Ovary (tissue), 9 donors: ENCODE results near the gene IL1R2. TPM values are rescaled to one million over a fixed set of nuclear protein-coding genes. Genes with fewer than 3 reads are reported as not detected.

Experiments used
- DNase-seq, 5 donors: peaks; one replicate each; pipeline ENCODE4 v3.0.0-alpha.2; 2019 to 2020
- H3K27ac ChIP-seq, 2 donors: fragments of 200-600 bp; one replicate each; pipeline versions ENCODE4 v1.5.1 to v1.8.0; 2019 to 2022
- H3K27me3 ChIP-seq: fragments of 200-600 bp; one replicate; pipeline ENCODE4 v1.8.0; 2022
- H3K36me3 ChIP-seq: fragments of 200-600 bp; sonication (generic); one replicate; pipeline ENCODE4 v1.5.1; 2019
- H3K4me1 ChIP-seq: one replicate; pipeline ENCODE4 v1.8.1; 2013; ENCODE audit warnings: mild to moderate bottlenecking, moderate library complexity; ENCODE audit not compliant: insufficient read depth
- H3K4me3 ChIP-seq: fragments of 200-600 bp; sonication (generic); one replicate; pipeline ENCODE4 v1.5.1; 2017
- H3K9me3 ChIP-seq, 2 donors: fragments of 200-600 bp in 1 of 2; sonication (generic) in 1 of 2; one replicate each; pipeline versions ENCODE4 v1.5.1 to v1.8.1; 2013 to 2019; ENCODE audit warnings: mild to moderate bottlenecking in 1 of 2, moderate library complexity in 1 of 2
- EP300 ChIP-seq: sonication (generic); formaldehyde crosslinking; IDR thresholded peaks from one replicate; pipeline ENCODE4 v1.6.1; 2017; ENCODE audit warnings: antibody characterized with exemption
- POLR2A ChIP-seq: fragments of 450-650 bp; IDR thresholded peaks from one replicate; pipeline ENCODE4 v1.6.1; 2017; ENCODE audit warnings: antibody characterized with exemption, mild to moderate bottlenecking, moderate library complexity
- WGBS, 3 donors: extraction: QIAGEN DNeasy Blood & Tissue Kit in 1 of 3; methylation state at CpG; one replicate each; pipeline versions ENCODE4 v1.1.5 to v1.1.7; 2013 to 2017; 5-methylcytosine and 5-hydroxymethylcytosine counted together
- intact Hi-C, 4 donors: fragments of 100-400 bp; cut with DNase I; formaldehyde crosslinking; loops; one replicate each; pipeline versions ENCODE4 v1.11.0 to v1.15.1; 2022 to 2023
- polyA plus RNA-seq, 2 donors: library from polyadenylated mRNA; stranded (reverse); fragments of 200-250 nt in 1 of 2; fragments of 350-450 nt in 1 of 2; fragmentation: Illumina TruSeq in 1 of 2; extraction: RNeasy Lipid Tissue Mini Kit (QIAGEN cat#74804) in 1 of 2; gene quantifications; one replicate each; pipeline ENCODE4 v1.2.3, GENCODE V29; 2013 to 2014
- total RNA-seq, 7 donors: library from RNA; depleted of rRNA in 2 of 7; stranded (reverse); fragments of >200 nt in 2 of 7; fragmentation: NEBNext Ultra II Directional in 3 of 7; extraction: Animal tissue kit (Norgen Biotek cat#: 25700) in 3 of 7; gene quantifications; one replicate each; pipeline versions ENCODE4 v1.1.0 to v1.2.4, GENCODE V29; 2016 to 2023
- TF ChIP-seq, protein P1 (sequence below), 3 donors: fragments of 450-650 bp in 2 of 3; fragments of 200-600 bp in 1 of 3; IDR thresholded peaks; one replicate each; pipeline versions ENCODE4 v1.5.1 to v1.8.0; 2016 to 2022; ENCODE audit warnings: antibody characterized with exemption in 3 of 3, mild to moderate bottlenecking in 1 of 3
- donor health status: DM: no; HTN: no; CAD: no; lungs with moderate emphysema.
- donor health status: DM: no; HTN: no; CAD: no.
- donor health status: Bipolar disorder and iron deficiency.
- donor health status: DM: yes; HTN: yes; CAD: no.
- donor health status: DM: no; HTN: no; CAD: no.
- donor health status: DM: yes; HTN: yes; CAD: no.

IL1R2 gene
- total and polyA plus RNA-seq, 9 donors, result 0.15 to 8.7 (median 1.1) TPM

DNA sequence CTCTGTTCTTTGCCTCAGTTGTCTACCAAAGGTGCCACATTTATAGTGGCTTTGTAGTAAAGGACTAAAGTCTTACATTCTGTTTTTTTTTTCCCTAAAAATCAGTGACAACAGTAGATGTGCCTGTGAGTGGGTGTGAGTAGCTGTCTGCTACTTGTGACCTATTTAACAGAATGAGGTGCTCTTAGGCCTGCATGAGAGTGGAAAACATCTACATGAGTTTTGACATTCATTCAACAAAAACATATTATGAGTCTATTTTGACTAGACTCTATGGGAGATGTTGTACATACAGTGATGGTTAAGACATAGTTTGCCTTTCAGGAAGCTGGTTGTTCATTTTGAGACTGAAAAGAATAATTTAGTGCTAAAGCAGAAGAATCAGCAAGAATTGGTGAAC lies 36.7 kb downstream of the IL1R2 start:
- H3K36me3 ChIP-seq, result no peaks in the 10 kb centered on the region
- TF ChIP-seq EP300 (no peak), POLR2A (no peak)
- TF ChIP-seq, protein P1, sequence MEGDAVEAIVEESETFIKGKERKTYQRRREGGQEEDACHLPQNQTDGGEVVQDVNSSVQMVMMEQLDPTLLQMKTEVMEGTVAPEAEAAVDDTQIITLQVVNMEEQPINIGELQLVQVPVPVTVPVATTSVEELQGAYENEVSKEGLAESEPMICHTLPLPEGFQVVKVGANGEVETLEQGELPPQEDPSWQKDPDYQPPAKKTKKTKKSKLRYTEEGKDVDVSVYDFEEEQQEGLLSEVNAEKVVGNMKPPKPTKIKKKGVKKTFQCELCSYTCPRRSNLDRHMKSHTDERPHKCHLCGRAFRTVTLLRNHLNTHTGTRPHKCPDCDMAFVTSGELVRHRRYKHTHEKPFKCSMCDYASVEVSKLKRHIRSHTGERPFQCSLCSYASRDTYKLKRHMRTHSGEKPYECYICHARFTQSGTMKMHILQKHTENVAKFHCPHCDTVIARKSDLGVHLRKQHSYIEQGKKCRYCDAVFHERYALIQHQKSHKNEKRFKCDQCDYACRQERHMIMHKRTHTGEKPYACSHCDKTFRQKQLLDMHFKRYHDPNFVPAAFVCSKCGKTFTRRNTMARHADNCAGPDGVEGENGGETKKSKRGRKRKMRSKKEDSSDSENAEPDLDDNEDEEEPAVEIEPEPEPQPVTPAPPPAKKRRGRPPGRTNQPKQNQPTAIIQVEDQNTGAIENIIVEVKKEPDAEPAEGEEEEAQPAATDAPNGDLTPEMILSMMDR (IDR thresholded peaks at IDR 0.05), result no peak
- H3K4me3 ChIP-seq, result no peak overlapping the region
- peaks cover 24% of the 10 kb centered on the region for H3K4me1 ChIP-seq
- intact Hi-C loops, result loop anchor here in 2 of 4 donors (10.0 kb wide), 2 partner anchors 76 to 326 kb away; partner anchors contain the start of gene IL18R1 (in 1 of the 2)
- H3K27me3 ChIP-seq, result no peaks in the 10 kb centered on the region
- DNase-seq, result no peak
- no peak overlapping the region for H3K27ac ChIP-seq
- H3K9me3 ChIP-seq, result no peaks in the 10 kb centered on the region

DNA sequence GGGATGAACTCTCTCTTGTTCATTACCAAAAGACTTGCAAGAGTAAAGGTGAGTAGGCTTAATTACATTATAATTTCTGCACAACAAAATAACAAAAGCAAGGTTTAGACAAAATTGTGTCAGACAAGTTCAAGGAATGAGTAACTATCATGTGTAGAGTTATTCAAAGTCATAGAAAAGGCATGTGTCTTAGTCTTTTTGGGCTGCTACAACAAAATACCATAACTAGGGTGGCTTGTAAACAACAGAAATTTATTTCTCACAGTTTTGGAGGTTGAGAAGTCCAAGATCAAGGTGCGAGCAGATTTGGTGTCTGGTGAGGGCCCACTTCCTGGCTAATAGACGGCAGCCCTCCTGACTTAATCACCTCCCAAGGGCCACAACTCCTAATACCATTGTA lies 37.6 kb downstream of the IL1R2 start:
- H3K4me1 ChIP-seq, result peaks cover 28% of the 10 kb centered on the region
- no peaks in the 10 kb centered on the region for H3K27me3 ChIP-seq
- intact Hi-C loops, result loop anchor here in 2 of 4 donors (10.0 kb wide), 2 partner anchors 75 to 325 kb away; partner anchors contain the start of gene IL18R1 (in 1 of the 2)
- H3K27ac ChIP-seq, result no peak overlapping the region
- no peaks in the 10 kb centered on the region for H3K36me3 ChIP-seq
- TF ChIP-seq POLR2A, result no peak
- TF ChIP-seq, protein P1 (IDR thresholded peaks at IDR 0.05), result no peak
- no peak for TF ChIP-seq EP300
- H3K9me3 ChIP-seq, result no peaks in the 10 kb centered on the region
- no peak for DNase-seq
- 69 to 97% (median 93%) methylated on average over 2 of the region's 2 CpGs for WGBS, 3 donors
- H3K4me3 ChIP-seq, result no peak overlapping the region

DNA sequence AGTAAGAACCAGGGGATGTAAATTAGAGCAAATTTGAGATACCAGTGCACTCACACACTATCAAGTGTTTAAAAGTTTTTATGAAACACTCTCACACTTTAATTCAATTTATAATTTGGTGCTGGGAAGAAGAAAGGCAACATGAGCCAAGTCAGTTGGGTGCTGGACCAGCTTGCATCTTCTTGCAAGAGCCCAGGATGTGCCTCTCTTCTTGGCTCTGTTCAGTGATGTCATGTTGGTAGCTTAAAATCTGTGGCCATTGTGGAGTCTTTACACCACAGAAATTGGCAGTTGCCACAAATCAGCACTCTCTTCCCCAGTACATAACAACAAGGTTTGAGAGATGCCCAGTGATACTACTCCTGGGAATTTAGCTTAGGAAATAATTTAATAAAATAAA lies 38.2 kb downstream of the IL1R2 start:
- no peaks in the 10 kb centered on the region for H3K9me3 ChIP-seq
- no peak overlapping the region for H3K27ac ChIP-seq
- H3K27me3 ChIP-seq, result no peaks in the 10 kb centered on the region
- no peak overlapping the region for H3K4me3 ChIP-seq
- peaks cover 28% of the 10 kb centered on the region for H3K4me1 ChIP-seq
- TF ChIP-seq, protein P1 (IDR thresholded peaks at IDR 0.05), result no peak
- H3K36me3 ChIP-seq, result no peaks in the 10 kb centered on the region
- DNase-seq, result no peak
- intact Hi-C loops, result loop anchor here in 2 of 4 donors (10.0 kb wide), 2 partner anchors 75 to 325 kb away; partner anchors contain the start of gene IL18R1 (in 1 of the 2)

DNA sequence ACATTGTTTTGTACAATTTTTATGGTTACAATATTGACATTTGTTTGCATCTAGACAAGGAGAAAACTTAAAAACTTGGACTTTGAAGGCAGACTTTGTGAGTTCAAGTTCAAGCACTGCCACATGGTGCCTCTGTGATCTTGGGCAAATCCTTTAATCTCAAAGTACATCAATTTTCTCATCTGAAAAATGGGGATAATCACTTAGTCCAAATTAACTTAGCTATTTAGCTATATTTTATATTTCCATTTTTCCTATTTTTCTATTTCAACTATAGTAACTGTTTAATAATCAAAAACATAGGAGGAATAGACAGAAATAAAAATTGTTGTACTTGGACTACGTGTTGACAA lies 38.7 kb downstream of the IL1R2 start:
- no peaks in the 10 kb centered on the region for H3K9me3 ChIP-seq
- WGBS, 3 donors, result 58 to 82% (median 70%) methylated on average over 1 of the region's 1 CpG
- no peak for TF ChIP-seq EP300
- no peak for TF ChIP-seq POLR2A
- TF ChIP-seq, protein P1 (IDR thresholded peaks at IDR 0.05), result no peak
- intact Hi-C loops, result no loop called here
- no peak overlapping the region for H3K4me3 ChIP-seq
- no peaks in the 10 kb centered on the region for H3K36me3 ChIP-seq
- H3K27me3 ChIP-seq, result no peaks in the 10 kb centered on the region
- H3K27ac ChIP-seq, result no peak overlapping the region
- peaks cover 28% of the 10 kb centered on the region for H3K4me1 ChIP-seq
- no peak for DNase-seq
